ENCODE results near the gene FSD1L. TPM values are rescaled to one million over a fixed set of nuclear protein-coding genes. Genes with fewer than 3 reads are reported as not detected.
A peak's percentile ranks its signal among the peaks of the same experiment; 100 is the strongest.

Gene FSD1L
- total and polyA plus RNA-seq, 12 donors, result 1.1 to 16.3 (median 7.6) TPM

DNA sequence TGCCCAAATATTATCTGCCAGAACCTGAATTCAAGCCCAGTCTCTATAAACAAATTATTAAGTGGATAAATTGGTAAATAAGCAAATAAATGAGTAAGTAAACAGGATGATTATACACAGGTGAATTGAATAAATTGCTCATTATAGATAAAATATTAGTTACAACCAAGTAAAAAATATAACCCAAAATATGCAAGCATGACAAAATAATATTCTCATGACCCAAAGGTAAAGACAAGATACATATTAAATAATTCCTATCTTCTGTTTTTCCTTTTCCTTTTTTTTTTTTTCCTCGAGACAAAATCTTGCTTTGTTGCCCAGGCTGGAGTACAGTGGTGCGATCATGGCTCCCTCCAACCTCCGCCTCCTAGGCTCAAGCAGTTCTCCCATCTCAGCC is 21.2 kb upstream of the FSD1L start:
- TF ChIP-seq, protein P1, sequence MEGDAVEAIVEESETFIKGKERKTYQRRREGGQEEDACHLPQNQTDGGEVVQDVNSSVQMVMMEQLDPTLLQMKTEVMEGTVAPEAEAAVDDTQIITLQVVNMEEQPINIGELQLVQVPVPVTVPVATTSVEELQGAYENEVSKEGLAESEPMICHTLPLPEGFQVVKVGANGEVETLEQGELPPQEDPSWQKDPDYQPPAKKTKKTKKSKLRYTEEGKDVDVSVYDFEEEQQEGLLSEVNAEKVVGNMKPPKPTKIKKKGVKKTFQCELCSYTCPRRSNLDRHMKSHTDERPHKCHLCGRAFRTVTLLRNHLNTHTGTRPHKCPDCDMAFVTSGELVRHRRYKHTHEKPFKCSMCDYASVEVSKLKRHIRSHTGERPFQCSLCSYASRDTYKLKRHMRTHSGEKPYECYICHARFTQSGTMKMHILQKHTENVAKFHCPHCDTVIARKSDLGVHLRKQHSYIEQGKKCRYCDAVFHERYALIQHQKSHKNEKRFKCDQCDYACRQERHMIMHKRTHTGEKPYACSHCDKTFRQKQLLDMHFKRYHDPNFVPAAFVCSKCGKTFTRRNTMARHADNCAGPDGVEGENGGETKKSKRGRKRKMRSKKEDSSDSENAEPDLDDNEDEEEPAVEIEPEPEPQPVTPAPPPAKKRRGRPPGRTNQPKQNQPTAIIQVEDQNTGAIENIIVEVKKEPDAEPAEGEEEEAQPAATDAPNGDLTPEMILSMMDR (IDR thresholded peaks at IDR 0.05), result no peak
- peaks cover 0 to 5% (median 0%) of the 10 kb centered on the region in 9 donors for H3K4me1 ChIP-seq
- H3K4me3 ChIP-seq, result no peak overlapping the region
- H3K27me3 ChIP-seq, result no peaks in the 10 kb centered on the region
- WGBS, 2 donors, result 94 to 96% methylated on average over 3 of the region's 3 CpGs
- no peak overlapping the region for H3K27ac ChIP-seq
- intact Hi-C loops (cut with DNase I), result loop anchor here in 9 of 10 donors (5.0 to 10.0 kb wide), 3 partner anchors 36 to 51 kb away; no protein-coding TSS in a partner anchor
- H3K36me3 ChIP-seq, result no peaks in the 10 kb centered on the region
- ATAC-seq (no peak), DNase-seq (no peak)
- H3K9me3 ChIP-seq, result no peaks in the 10 kb centered on the region

DNA sequence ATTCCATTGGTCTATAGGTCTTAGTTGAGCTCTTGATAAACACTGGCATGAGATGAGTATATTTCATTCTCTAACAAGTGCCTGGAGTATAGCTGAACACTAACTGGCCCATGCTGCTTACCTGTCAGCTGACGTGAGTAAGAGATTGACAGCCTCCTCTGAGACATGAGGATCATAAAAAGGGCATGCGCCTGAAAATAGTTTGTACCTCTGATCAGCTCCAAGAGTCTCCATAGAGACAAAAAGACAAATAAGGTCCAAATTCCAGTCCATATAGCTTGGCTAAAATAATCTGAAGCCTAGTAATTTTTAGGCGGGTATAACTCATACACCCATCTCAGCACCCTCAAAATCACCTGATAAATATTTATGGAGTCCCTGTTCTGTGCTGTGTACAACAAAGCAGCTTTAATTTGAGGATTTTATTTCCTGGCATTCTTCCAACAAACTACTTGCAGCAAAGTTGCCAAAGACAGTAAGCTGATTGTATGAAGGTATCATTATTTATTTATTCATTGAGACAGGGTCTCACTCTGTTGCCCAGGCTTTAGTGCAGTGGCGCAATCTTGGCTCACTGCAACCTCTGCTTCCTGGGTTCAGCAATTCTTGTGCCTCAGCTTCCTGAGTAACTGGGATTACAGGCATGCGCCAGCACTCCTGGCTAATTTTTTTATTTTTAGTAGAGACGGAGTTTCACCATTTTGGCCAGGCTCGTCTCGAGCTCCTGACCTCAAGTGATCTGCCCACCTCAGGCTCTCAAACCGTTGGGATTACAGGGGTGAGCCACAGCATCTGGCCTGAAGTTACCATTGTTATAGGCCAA is 16.2 kb upstream of the FSD1L start:
- TF ChIP-seq, protein P1 (IDR thresholded peaks at IDR 0.05), result no peak
- no peak overlapping the region for H3K27ac ChIP-seq
- 74 to 76% methylated on average over 9 of the region's 9 CpGs for whole genome bisulfite sequencing, 2 donors
- intact Hi-C loops (cut with DNase I), result no loop called here
- no peaks in the 10 kb centered on the region for H3K9me3 ChIP-seq
- no peaks in the 10 kb centered on the region for H3K36me3 ChIP-seq
- no peaks in the 10 kb centered on the region for H3K27me3 ChIP-seq
- H3K4me1 ChIP-seq, result peaks cover 0 to 10% (median 0%) of the 10 kb centered on the region in 9 donors
- no peak overlapping the region for H3K4me3 ChIP-seq
- DNase-seq (no peak), ATAC-seq (peak in 5 of 8 donors; percentile 24 to 72 (median 66))

DNA sequence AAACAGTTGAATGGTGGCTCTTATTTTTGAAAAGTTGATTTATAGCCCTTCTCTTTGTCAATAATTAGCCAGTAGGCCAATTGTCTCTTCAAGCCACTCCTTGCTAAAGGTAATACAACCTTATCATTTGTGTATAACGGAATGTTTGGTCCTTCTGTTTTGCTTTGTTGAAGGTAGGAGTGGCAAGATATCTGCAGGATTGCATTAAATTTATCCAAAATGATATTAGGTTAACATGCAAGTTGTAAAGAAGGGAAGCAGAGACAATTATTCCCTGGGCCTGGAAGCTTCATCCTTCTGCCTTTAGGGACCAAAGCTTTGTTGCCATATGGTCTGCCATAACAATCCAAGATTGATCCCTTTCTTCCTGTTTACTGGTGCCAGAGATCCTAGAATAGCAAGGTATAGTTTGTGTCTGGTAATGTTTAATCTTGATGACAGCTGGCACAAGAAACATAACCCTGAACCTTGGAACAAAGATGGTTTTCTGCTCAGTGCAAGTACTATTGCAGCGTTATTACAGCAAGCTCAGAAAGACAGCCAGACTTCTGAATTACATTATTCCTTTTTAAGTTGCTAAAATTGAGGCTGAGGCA is 15.5 kb upstream of the FSD1L start:
- H3K27ac ChIP-seq, result no peak overlapping the region
- WGBS, 2 donors, result 90 to 93% methylated on average over 2 of the region's 2 CpGs
- no peak for ATAC-seq

DNA sequence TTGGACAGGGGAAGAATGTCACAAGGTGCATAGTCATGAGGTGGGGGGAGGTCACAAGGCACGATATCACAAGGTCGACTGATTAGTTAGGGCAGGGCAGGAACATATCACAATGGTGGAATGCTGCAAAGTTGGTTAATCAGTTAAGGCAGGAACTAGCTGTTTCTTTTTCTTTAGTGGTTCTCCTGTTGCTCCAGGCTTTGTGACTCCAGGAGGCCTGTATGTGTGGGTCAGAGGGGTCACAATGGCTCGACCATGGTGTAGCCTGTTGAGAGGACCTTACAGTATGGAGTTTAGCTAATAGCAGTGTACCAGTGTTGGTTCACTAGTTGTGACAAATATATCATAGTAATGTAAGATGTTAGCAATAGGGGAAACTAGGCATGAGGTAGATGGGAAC is 12.4 kb upstream of the FSD1L start:
- no peak overlapping the region for H3K4me3 ChIP-seq
- H3K27ac ChIP-seq, result no peak overlapping the region

More for the DNA sequence above, 15.5 kb upstream of the FSD1L start:
- DNase-seq, result no peak
- intact Hi-C loops (cut with DNase I), result no loop called here
- TF ChIP-seq, protein P1 (IDR thresholded peaks at IDR 0.05), result no peak
- Histone ChIP-seq H3K4me1 (peaks cover 0 to 10% (median 0%) of the 10 kb centered on the region in 9 donors), H3K9me3 (no peaks in the 10 kb centered on the region), H3K27me3 (no peaks in the 10 kb centered on the region), H3K36me3 (no peaks in the 10 kb centered on the region), H3K4me3 (no peak overlapping the region)

More for the DNA sequence above, 12.4 kb upstream of the FSD1L start:
- ATAC-seq (no peak), DNase-seq (no peak)
- intact Hi-C loops (cut with DNase I), result no loop called here
- 72 to 78% methylated on average over 3 of the region's 3 CpGs for WGBS, 2 donors
- Histone ChIP-seq H3K36me3 (no peaks in the 10 kb centered on the region), H3K27me3 (no peaks in the 10 kb centered on the region), H3K4me1 (peaks cover 0 to 31% (median 13%) of the 10 kb centered on the region in 9 donors), H3K9me3 (no peaks in the 10 kb centered on the region)
- TF ChIP-seq, protein P1 (IDR thresholded peaks at IDR 0.05), result no peak

Measured in heart right ventricle (tissue), 16 donors.